GM23248 (cell line): ENCODE data around the gene STT3B.

Experiments used
- EZH2 ChIP-seq: fragments of 200-600 bp; sonication (generic); IDR thresholded peaks from 2 replicates; pipeline ENCODE4 v1.6.1; 2018; ENCODE audit warnings: antibody characterized with exemption, mild to moderate bottlenecking; ENCODE audit not compliant: insufficient read depth, poor library complexity, severe bottlenecking
- EZH2phosphoT487 ChIP-seq: fragments of 200-600 bp; sonication (generic); IDR thresholded peaks from 2 replicates; pipeline ENCODE4 v1.6.1; 2018; ENCODE audit warnings: antibody characterized with exemption, moderate library complexity, mild to moderate bottlenecking, low read depth; ENCODE audit not compliant: insufficient read depth

- TF ChIP-seq EZH2: no peak
- TF ChIP-seq EZH2phosphoT487: no peak
These were observed 80.9 kb downstream of the STT3B start for GRCh38 chr3:31613654-31614053.
